PC-9 (cell line): ENCODE measurements around the gene ERCC6L2. TPM values are rescaled to one million over a fixed set of nuclear protein-coding genes. Genes with fewer than 3 reads are reported as not detected.

Experiments
- BruUV-seq: library from RNA; stranded (reverse); fragments of 400-500 nt; replicated peaks from 2 replicates; lab custom pipeline; 2021; lab: Mats Ljungman, UMichigan
- CTCF ChIA-PET: fragments of 300-600 bp; sonication (Branson Sonifier 250); formaldehyde crosslinking; loops from one replicate; lab custom pipeline; 2022; ENCODE audit warnings: antibody characterized with exemption; lab: Charles Lee
- POLR2A ChIA-PET: fragments of 300-600 bp; sonication (Branson Sonifier 250); formaldehyde crosslinking; loops from one replicate; lab custom pipeline; 2022; ENCODE audit warnings: antibody characterized with exemption; ENCODE audit not compliant: unreplicated experiment; lab: Charles Lee
- DNase-seq, 2 experiments: peaks; one replicate each; pipeline versions ENCODE4 v3.0.0 to v3.0.0-alpha.2; 2015 to 2022; ENCODE audit warnings: mixed read lengths in 1 of 2
- H2AFZ ChIP-seq: fragments of 200-600 bp; sonication (generic); 2 replicates; pipeline ENCODE4 v1.8.1; 2017; ENCODE audit warnings: antibody characterized with exemption
- H3F3A ChIP-seq: fragments of 200-600 bp; sonication (generic); 2 replicates; pipeline ENCODE4 v1.8.1; 2017; ENCODE audit warnings: antibody characterized with exemption, mild to moderate bottlenecking, low read depth; ENCODE audit not compliant: insufficient read depth
- H3K27ac ChIP-seq: fragments of 200-600 bp; sonication (generic); 2 replicates; pipeline ENCODE4 v1.6.1; 2016; ENCODE audit warnings: mixed run types
- H3K27me3 ChIP-seq: fragments of 200-600 bp; sonication (generic); 2 replicates; pipeline ENCODE4 v1.6.1; 2016; ENCODE audit warnings: low read depth, mixed run types; ENCODE audit not compliant: insufficient read depth
- H3K36me3 ChIP-seq: fragments of 200-600 bp; sonication (generic); 2 replicates; pipeline ENCODE4 v1.6.1; 2016; ENCODE audit warnings: low read depth, mixed run types
- H3K4me1 ChIP-seq: fragments of 200-600 bp; sonication (generic); replicated peaks from 2 replicates; pipeline ENCODE4 v1.6.1; 2016; ENCODE audit warnings: mixed run types; ENCODE audit not compliant: insufficient read depth
- H3K4me2 ChIP-seq: fragments of 200-600 bp; sonication (generic); 2 replicates; pipeline ENCODE4 v1.6.1; 2017; ENCODE audit warnings: mixed run types
- H3K4me3 ChIP-seq: fragments of 200-600 bp; sonication (generic); 2 replicates; pipeline ENCODE4 v1.6.1; 2016; ENCODE audit warnings: mixed run types
- H3K79me2 ChIP-seq: fragments of 200-600 bp; sonication (generic); 2 replicates; pipeline ENCODE4 v1.6.1; 2017; ENCODE audit warnings: low read depth, mixed run types
- H3K9me2 ChIP-seq: fragments of 200-600 bp; sonication (generic); 2 replicates; pipeline ENCODE4 v1.8.1; 2017; ENCODE audit warnings: mild to moderate bottlenecking; ENCODE audit not compliant: insufficient read depth
- H3K9me3 ChIP-seq: fragments of 200-600 bp; sonication (generic); 2 replicates; pipeline ENCODE4 v1.8.1; 2016; ENCODE audit warnings: low read depth; ENCODE audit not compliant: insufficient read depth
- H4K20me1 ChIP-seq: fragments of 200-600 bp; sonication (generic); 2 replicates; pipeline ENCODE4 v1.8.1; 2017; ENCODE audit not compliant: insufficient read depth
- CTCF ChIP-seq: fragments of 200-600 bp; sonication (generic); conservative IDR thresholded peaks from 2 replicates; pipeline ENCODE4 v1.6.1; 2017; ENCODE audit warnings: mixed run types, antibody characterized with exemption, mild to moderate bottlenecking, moderate library complexity
- EZH2 ChIP-seq: fragments of 200-600 bp; sonication (generic); IDR thresholded peaks from 2 replicates; pipeline ENCODE4 v1.8.0; 2017; ENCODE audit warnings: antibody characterized with exemption, low read depth
- intact Hi-C: fragments of 100-400 bp; cut with micrococcal nuclease; formaldehyde crosslinking; loops from one replicate; pipeline ENCODE4 v1.10.0; 2022; ENCODE audit not compliant: unreplicated experiment
- total RNA-seq: library from RNA; stranded (reverse); gene quantifications from 2 replicates; pipeline ENCODE4 v1.2.3, GENCODE V29; 2021

ERCC6L2 gene
- total RNA-seq, 1 experiment from 2014 or later = 41.4 TPM

GRCh38 chr9:95891067-95891671 lies 15.7 kb downstream of the ERCC6L2 start:
- Histone ChIP-seq H4K20me1 (0 out of 2 replicates have a peak, but pooled peaks cover 11% of the 10 kb centered on the region), H3K4me1 (no peaks in the 10 kb centered on the region), H3K27ac (no peak overlapping the region), H3K4me2 (no peak overlapping the region), H3F3A (peaks cover 8% of the 10 kb centered on the region; the same call in 1 of the 2 replicates), H3K27me3 (no peaks in the 10 kb centered on the region), H3K9me3 (peaks cover 6% of the 10 kb centered on the region; the same call in 1 of the 2 replicates), H3K36me3 (peaks cover 15% of the 10 kb centered on the region), H3K79me2 (peaks cover 53% of the 10 kb centered on the region), H3K9me2 (no peaks in the 10 kb centered on the region), H3K4me3 (no peak overlapping the region), H2AFZ (no peak overlapping the region)
- TF ChIP-seq EZH2 (no peak), CTCF (no peak)
- no TSS peak for BruUV-seq
- no peak for DNase-seq
- POLR2A ChIA-PET = no interaction called here
- CTCF ChIA-PET = no interaction called here
- intact Hi-C loops = no loop called here

- Histone ChIP-seq H3K9me2 (no peaks in the 10 kb centered on the region), H3K4me3 (no peak overlapping the region), H3K4me1 (no peaks in the 10 kb centered on the region), H4K20me1 (0 out of 2 replicates have a peak, but pooled peaks cover 11% of the 10 kb centered on the region), H2AFZ (no peak overlapping the region), H3K36me3 (peaks cover 15% of the 10 kb centered on the region), H3K27ac (no peak overlapping the region), H3K79me2 (peaks cover 51% of the 10 kb centered on the region), H3K4me2 (no peak overlapping the region), H3K27me3 (no peaks in the 10 kb centered on the region), H3K9me3 (peaks cover 6% of the 10 kb centered on the region; the same call in 1 of the 2 replicates), H3F3A (peaks cover 8% of the 10 kb centered on the region; the same call in 1 of the 2 replicates)
- DNase-seq = no peak
- POLR2A ChIA-PET = no interaction called here
- CTCF ChIA-PET = no interaction called here
- no peak for TF ChIP-seq CTCF
- no peak for TF ChIP-seq EZH2
- BruUV-seq = no TSS peak
- intact Hi-C loops = no loop called here
These were observed 17.2 kb downstream of the ERCC6L2 start for GRCh38 chr9:95892690-95893089.

- no peak overlapping the region for H3K4me2 ChIP-seq
- H3K4me1 ChIP-seq = no peaks in the 10 kb centered on the region
- intact Hi-C loops = no loop called here
- 0 out of 2 replicates have a peak, but pooled peaks cover 11% of the 10 kb centered on the region for H4K20me1 ChIP-seq
- no TSS peak for BruUV-seq
- ChIA-PET CTCF (no interaction called here), POLR2A (no interaction called here)
- no peak overlapping the region for H2AFZ ChIP-seq
- TF ChIP-seq EZH2 (no peak), CTCF (no peak)
- peaks cover 8% of the 10 kb centered on the region; the same call in 1 of the 2 replicates for H3F3A ChIP-seq
- peaks cover 6% of the 10 kb centered on the region; the same call in 1 of the 2 replicates for H3K9me3 ChIP-seq
- H3K79me2 ChIP-seq = peaks cover 31% of the 10 kb centered on the region
- no peak overlapping the region for H3K4me3 ChIP-seq
- no peak overlapping the region for H3K27ac ChIP-seq
- no peak for DNase-seq
- H3K36me3 ChIP-seq = peaks cover 18% of the 10 kb centered on the region
- H3K9me2 ChIP-seq = no peaks in the 10 kb centered on the region
- H3K27me3 ChIP-seq = no peaks in the 10 kb centered on the region
These were observed 21.1 kb downstream of the ERCC6L2 start for GRCh38 chr9:95896580-95896979.
